GM20431 (cell line): Measurements from ENCODE around the gene IL21.
"Not testable (repeated sequence)": the region's sequence is repeated elsewhere in the genome, so short reads cannot be mapped to it uniquely, and the experiment has no call there.

ENCODE experiments used
- in situ Hi-C: fragments of 300-500 bp; cut with MseI, MboI; formaldehyde crosslinking; loops from one replicate; pipeline ENCODE4 v1.15.0; 2020; ENCODE audit warnings: low sequenced_read_pairs; ENCODE audit not compliant: unreplicated experiment

Gene IL21

DNA sequence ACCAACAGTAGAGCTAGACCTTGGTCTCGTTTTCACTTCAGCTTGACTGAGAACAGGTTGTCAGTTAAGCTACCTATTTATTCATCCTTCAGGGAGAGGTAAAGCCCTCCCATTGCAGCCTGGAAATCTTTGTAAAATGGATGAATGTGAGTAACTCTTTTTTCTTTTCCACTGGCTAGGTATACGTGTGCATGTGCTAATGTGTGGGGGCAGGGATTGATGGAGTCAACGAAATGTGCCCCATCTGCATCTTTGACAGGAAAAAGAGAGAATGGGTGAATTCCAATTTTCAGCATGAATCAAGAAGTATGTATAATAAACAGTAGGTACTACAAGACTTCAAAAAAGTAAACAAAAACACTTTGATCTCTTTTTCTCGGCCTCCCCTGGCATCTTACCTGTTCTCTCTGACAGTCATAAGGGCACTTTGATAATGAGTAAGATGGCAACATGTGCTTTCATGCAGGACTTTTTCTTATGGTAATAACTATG, at the start of gene IL21:
Gene IL21, minus strand, starts transcription at position 51 of the 492 bp plus-strand sequence. CDS start 55 bp downstream, outside the sequence.
- in situ Hi-C loops: no loop called here

DNA sequence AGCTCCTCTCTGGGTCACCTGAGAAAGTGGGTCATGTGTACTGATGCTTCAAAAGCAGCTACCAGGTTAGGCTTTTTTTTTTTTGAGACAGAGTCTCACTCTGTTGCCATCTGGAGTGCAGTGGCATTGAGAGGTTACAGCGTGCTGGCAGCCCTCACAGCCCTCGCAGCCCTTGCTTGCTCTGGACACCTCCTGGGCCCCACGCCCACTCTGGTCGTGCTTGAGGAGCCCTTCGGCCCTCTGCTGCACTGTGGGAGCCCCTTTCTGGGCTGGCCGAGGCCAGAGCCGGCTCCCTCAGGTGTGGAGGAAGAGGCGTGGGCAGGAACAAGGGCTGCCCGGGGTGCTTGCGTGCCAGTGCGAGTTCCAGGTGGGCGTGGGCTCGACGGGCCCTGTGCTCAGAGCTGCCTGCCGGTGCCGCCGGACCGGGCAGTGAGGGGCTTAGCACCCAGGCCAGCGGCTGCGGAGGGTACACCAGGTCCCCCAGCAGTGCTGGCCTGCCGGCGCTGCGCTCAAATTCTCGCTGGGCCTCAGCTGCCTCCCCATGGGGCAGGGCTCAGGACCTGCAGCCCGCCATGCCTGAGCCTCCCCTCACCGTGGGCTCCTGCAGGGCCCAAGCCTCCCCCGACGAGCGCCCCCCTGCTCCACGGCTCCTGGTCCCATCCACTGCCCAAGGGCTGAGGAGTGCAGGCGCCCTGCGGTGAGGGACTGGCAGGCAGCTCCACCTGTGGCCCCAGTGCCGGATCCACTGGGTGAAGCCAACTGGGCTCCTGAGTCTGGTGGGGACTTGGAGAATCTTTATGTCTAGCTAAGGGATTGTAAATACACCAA, 49.3 kb upstream of the IL21 start:
- in situ Hi-C loops: no loop called here

- in situ Hi-C loops: no loop called here
Observed at GRCh38 chr4:122668241-122668640, 47.4 kb upstream of the IL21 start.

DNA sequence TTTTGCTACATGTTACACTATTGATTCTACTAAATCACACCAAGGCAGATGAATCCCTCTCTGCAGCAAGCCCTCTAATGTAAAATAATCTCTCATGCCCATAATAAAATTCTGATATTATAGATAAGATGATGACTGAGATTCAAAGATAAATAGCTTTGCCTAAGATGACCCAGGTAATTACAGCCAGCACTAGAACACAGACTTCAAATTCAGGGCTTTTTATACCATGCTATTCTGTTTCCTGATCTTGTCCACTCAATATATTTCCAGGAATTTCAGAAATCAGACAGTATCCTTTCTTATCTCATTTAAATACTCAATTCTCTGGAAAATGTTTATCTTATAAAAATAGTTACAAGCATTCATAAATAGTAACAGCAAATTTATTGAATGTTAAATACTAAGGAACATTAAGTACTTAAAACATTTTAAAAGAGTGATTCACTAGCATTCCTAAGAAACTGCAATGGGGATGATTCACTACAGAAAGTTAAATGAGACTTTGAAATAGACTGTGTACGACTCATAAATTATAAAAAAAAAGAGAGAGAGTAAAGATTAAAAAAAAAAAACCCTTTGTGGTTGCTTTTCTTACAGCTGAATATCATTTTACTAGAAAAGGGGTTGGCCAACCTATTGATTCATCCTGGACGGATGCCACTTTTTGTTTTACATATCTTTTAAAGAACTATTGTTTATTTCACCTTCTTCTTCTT, 45.8 kb upstream of the IL21 start:
- in situ Hi-C loops: no loop called here

GRCh38 chr4:122665161-122665929, 44.5 kb upstream of the IL21 start:
- in situ Hi-C loops: no loop called here

GRCh38 chr4:122663814-122664610, 43.1 kb upstream of the IL21 start:
- in situ Hi-C loops: no loop called here

- in situ Hi-C loops: no loop called here
Observed at GRCh38 chr4:122663291-122663690, 42.4 kb upstream of the IL21 start.

- in situ Hi-C loops: no loop called here
Observed at GRCh38 chr4:122662701-122663100, 41.8 kb upstream of the IL21 start.

DNA sequence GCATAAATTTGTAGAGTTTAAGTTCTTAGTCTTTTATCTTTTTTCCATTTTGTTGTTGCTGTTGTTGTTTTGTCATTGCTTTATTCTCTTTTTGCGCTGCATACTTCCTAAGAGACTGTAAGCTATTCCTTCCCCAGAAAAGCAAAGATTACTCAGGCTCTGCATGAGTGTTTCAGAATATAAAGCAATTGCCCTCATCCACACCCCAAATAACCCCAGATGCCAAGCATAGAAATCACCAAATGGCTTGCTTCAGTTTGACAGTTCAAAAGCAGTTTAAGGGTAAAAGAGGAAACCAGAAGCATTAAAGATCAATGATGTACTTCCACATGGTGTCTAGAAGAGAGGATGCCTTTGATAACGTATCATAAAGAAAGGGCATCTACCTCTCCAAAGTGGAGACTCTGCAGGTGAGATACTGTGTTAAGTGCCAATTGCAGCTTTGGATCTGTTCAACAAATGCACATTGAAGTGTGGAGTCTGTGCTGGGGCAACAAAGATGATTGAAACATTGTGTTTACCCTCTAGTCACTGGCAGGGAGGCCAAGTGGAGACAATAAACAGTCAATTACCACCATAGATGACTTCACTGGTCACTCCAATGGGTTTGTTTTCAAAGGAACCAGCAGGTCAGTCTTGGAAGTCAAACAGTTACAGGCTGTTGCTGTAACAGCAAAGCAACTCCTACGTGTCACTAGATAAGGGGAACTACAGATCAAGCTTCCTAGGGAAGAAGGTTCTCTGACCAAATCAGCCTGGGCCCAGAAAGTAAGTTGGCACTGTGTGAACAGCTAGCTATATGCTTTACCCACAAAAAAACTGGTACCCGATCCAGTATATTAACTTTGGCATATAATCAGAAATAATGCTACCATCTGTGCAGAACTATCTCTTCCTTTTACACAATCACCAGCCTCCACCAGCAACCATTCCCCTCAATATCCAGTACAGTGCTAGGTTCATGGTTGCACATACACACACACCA, 40.6 kb upstream of the IL21 start:
- in situ Hi-C loops: no loop called here

GRCh38 chr4:122658818-122659295, 38.0 kb upstream of the IL21 start:
- in situ Hi-C loops: no loop called here

GRCh38 chr4:122658377-122658776, 37.5 kb upstream of the IL21 start:
- in situ Hi-C loops: no loop called here

DNA sequence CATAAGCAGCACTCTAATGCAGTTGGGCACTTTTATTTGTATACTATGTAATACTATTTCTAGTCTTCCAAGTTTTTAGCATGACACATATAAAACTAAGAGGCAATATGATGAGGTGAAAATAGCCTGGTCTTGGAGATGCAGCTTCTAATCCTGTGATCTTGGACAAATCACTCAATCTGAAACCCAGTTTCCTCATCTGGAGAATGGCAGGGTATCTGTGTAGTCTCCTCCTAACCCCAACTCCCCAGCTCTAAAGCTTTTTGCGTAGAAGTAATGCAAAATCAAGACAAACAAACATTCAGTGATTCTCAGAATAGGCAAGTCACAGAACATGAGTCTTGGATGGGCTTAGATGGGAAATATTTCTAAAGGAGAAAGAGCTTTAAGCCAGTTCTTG, 36.7 kb upstream of the IL21 start:
- in situ Hi-C loops: no loop called here

GRCh38 chr4:122656583-122656982, 35.7 kb upstream of the IL21 start:
- in situ Hi-C loops: not testable (repeated sequence)

- in situ Hi-C loops: no loop called here
Observed at GRCh38 chr4:122652379-122652778, 31.5 kb upstream of the IL21 start.

DNA sequence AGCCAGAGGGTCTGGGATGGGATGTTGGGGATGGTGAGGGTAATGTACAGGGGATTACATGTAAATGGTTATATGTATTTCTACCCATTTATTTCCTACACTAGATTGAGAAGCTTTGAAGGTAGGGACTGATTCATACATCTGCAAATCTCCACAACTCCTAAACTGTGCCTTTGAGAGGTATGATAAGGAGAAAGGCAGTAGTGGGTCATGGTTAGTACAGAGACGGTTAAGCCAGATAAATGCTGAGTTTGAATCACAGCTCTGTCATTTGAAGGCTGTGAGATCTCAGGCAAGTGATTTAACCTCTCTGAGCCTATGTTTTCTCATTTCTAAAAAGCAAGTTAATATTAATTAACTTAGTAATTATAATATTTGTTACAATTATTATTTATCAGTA, 29.3 kb upstream of the IL21 start:
- in situ Hi-C loops: no loop called here

GRCh38 chr4:122647656-122648055, 26.8 kb upstream of the IL21 start:
- in situ Hi-C loops: no loop called here

- in situ Hi-C loops: no loop called here
Observed at GRCh38 chr4:122643257-122643656, 22.4 kb upstream of the IL21 start.

GRCh38 chr4:122639181-122639580, 18.3 kb upstream of the IL21 start:
- in situ Hi-C loops: no loop called here
